Measurements from ENCODE around the gene ZNF444.
"Not testable (repeated sequence)": the region's sequence is repeated elsewhere in the genome, so short reads cannot be mapped to it uniquely, and the experiment has no call there.

- TF ChIP-seq CTCF, POLR2A (IDR thresholded peaks at IDR 0.05): not testable (repeated sequence)
These were observed 35.2 kb upstream of the ZNF444 start for GRCh38 chr19:56105831-56106396.

All from esophagus squamous epithelium (tissue), 4 donors.